Neural crest cell (in vitro differentiated cells): ENCODE results near the gene IL36RN. TPM values are rescaled to one million over a fixed set of nuclear protein-coding genes. Genes with fewer than 3 reads are reported as not detected.

ENCODE experiments used
- DNase-seq: peaks from one replicate; pipeline ENCODE4 v3.0.0; 2021; ENCODE audit warnings: low read depth, mixed read lengths, low spot score
- H3K27ac Mint-ChIP-seq: one replicate; pipeline ENCODE4 v1.8.0; 2021; ENCODE audit warnings: mild to moderate bottlenecking, mixed read lengths; ENCODE audit not compliant: unreplicated experiment
- H3K27me3 Mint-ChIP-seq: 2 replicates; pipeline ENCODE4 v1.8.0; 2021; ENCODE audit warnings: low read depth, mild to moderate bottlenecking, mixed read lengths
- H3K36me3 Mint-ChIP-seq: 2 replicates; pipeline ENCODE4 v1.8.0; 2021; ENCODE audit warnings: low read depth, mild to moderate bottlenecking, mixed read lengths
- H3K4me1 Mint-ChIP-seq: 2 replicates; pipeline ENCODE4 v1.8.0; 2021; ENCODE audit warnings: mixed read lengths
- H3K4me3 Mint-ChIP-seq: one replicate; pipeline ENCODE4 v1.8.0; 2021; ENCODE audit warnings: mild to moderate bottlenecking, mixed read lengths
- H3K9me3 Mint-ChIP-seq: 2 replicates; pipeline ENCODE4 v1.8.0; 2021; ENCODE audit warnings: mixed read lengths
- CTCF ChIP-seq: fragments of 200-600 bp; sonication (generic); conservative IDR thresholded peaks from 2 replicates; pipeline ENCODE4 v1.5.0; 2021; ENCODE audit warnings: antibody characterized with exemption, mild to moderate bottlenecking
- total RNA-seq: library from RNA; stranded (reverse); gene quantifications from 2 replicates; pipeline ENCODE4 v1.2.1, GENCODE V29; 2021

IL36RN gene
- total RNA-seq, 1 donor from 2014 or later: not detected

GRCh38 chr2:113079131-113079530 is 20.1 kb downstream of the IL36RN start:
- Mint-ChIP-seq H3K4me3 (no peak overlapping the region), H3K27me3 (peaks cover 53% of the 10 kb centered on the region), H3K36me3 (no peaks in the 10 kb centered on the region), H3K4me1 (no peaks in the 10 kb centered on the region), H3K9me3 (no peaks in the 10 kb centered on the region), H3K27ac (no peak overlapping the region)
- DNase-seq: no peak
- no peak for TF ChIP-seq CTCF

GRCh38 chr2:113080134-113080533 is 21.1 kb downstream of the IL36RN start:
- no peak overlapping the region for H3K27ac Mint-ChIP-seq
- peaks cover 59% of the 10 kb centered on the region for H3K27me3 Mint-ChIP-seq

GRCh38 chr2:113081488-113082210 is 22.7 kb downstream of the IL36RN start:
- H3K36me3 Mint-ChIP-seq: no peaks in the 10 kb centered on the region
- H3K27me3 Mint-ChIP-seq: peaks cover 52% of the 10 kb centered on the region
- no peak overlapping the region for H3K27ac Mint-ChIP-seq
- TF ChIP-seq CTCF: no peak
- no peaks in the 10 kb centered on the region for H3K4me1 Mint-ChIP-seq
- no peak for DNase-seq
- no peaks in the 10 kb centered on the region for H3K9me3 Mint-ChIP-seq
- no peak overlapping the region for H3K4me3 Mint-ChIP-seq

More at GRCh38 chr2:113080134-113080533, 21.1 kb downstream of the IL36RN start:
- peak; percentile 72 for TF ChIP-seq CTCF
- H3K4me1 Mint-ChIP-seq: no peaks in the 10 kb centered on the region
- H3K36me3 Mint-ChIP-seq: no peaks in the 10 kb centered on the region
- H3K4me3 Mint-ChIP-seq: no peak overlapping the region
- peak; percentile 63 for DNase-seq
- no peaks in the 10 kb centered on the region for H3K9me3 Mint-ChIP-seq

- Mint-ChIP-seq H3K9me3 (no peaks in the 10 kb centered on the region), H3K27ac (no peak overlapping the region), H3K4me3 (no peak overlapping the region), H3K27me3 (peaks cover 41% of the 10 kb centered on the region), H3K36me3 (no peaks in the 10 kb centered on the region), H3K4me1 (no peaks in the 10 kb centered on the region)
- TF ChIP-seq CTCF: no peak
- DNase-seq: no peak
Measured at GRCh38 chr2:113083296-113083695, 24.3 kb downstream of the IL36RN start.

- H3K27me3 Mint-ChIP-seq: peaks cover 37% of the 10 kb centered on the region
- no peak for DNase-seq
- no peak for TF ChIP-seq CTCF
- H3K4me1 Mint-ChIP-seq: no peaks in the 10 kb centered on the region
- H3K4me3 Mint-ChIP-seq: no peak overlapping the region
- no peaks in the 10 kb centered on the region for H3K9me3 Mint-ChIP-seq
- no peaks in the 10 kb centered on the region for H3K36me3 Mint-ChIP-seq
- no peak overlapping the region for H3K27ac Mint-ChIP-seq
Measured at GRCh38 chr2:113084249-113085000, 25.4 kb downstream of the IL36RN start.
